CD4-positive, alpha-beta T cell treated with Interleukin-15 for 1 hour (primary cell): ENCODE measurements around the gene LEPROT.
A peak's percentile ranks its signal among the peaks of the same experiment; 100 is the strongest.

Experiments
- DNase-seq: peaks from one replicate; pipeline ENCODE4 v3.0.0-alpha.2; 2020

The LEPROT gene

DNA sequence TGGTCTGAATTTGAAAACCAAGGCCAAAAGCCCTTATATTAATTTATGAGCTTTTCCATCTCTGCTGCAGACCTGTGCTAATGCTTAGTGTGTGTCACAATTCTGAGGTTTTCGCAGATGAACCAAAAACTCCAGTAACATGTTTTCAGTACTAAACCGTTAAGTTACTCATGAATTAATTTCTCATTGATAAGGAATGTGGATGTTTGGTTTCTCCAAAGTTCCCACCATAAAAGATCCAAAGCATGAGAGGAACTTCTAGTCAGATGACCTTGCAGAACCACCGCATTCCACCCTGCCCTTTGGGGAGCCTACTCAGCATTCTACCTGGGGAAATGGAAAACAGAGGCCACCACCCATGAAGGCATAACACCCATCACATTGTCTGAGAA lies 7.5 kb upstream of the LEPROT start:
- no peak for DNase-seq

DNA sequence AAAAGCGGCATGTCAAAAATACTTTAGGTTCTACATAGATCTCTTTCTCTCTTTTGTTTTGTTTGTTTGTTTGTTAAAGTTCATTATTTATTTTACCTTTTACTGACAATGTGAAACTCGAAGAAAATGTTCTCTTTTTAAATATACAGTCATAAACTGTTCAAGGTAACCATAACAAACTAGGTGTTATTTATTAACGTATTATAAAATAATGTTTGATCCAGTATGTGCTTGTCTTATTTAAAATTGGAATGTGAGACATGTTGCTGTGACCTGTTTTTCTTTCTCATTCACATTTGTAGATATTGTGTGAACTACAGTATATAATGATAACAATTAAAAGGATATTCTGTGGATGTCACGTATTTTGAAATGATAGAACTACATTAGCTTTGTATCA lies 5.9 kb upstream of the LEPROT start:
- no peak for DNase-seq

DNA sequence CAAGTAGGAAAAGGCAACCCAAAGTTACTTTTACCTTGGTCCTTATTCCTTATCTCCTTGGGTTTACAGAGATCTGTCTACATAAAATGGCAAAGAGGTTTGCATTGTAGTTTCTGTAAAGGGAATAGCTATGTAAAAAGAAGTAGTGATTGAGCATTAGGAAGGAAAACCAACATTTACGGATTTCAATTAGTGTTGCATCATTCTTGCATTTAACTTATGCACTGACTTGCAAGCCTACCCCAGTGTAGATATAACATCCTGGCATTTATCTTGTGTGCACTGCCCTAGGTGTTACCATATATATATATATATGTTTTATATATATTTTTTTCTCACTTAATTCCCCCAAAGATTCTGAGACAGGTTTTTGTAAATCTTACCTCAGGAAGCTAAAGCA lies 3.7 kb upstream of the LEPROT start:
- DNase-seq = no peak

DNA sequence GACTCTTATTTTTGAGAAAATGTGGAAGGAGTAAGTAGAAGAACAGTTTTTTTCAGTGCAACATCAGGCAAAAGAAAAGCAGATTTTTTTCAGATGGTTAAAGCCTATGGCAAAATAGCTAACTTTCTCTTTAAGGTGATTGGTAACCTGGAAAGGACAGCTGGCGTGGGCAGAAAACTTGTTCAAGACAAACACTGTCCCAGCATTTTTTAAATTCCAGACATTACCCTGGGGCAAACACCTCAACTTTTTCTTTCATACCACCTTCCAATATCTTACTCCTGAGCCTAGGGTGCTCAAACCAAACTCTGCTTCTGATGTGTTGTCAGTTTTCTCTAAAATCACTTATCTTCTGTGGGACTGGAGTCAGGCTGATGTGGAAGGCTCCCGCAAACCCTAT lies 2.7 kb upstream of the LEPROT start:
- no peak for DNase-seq

DNA sequence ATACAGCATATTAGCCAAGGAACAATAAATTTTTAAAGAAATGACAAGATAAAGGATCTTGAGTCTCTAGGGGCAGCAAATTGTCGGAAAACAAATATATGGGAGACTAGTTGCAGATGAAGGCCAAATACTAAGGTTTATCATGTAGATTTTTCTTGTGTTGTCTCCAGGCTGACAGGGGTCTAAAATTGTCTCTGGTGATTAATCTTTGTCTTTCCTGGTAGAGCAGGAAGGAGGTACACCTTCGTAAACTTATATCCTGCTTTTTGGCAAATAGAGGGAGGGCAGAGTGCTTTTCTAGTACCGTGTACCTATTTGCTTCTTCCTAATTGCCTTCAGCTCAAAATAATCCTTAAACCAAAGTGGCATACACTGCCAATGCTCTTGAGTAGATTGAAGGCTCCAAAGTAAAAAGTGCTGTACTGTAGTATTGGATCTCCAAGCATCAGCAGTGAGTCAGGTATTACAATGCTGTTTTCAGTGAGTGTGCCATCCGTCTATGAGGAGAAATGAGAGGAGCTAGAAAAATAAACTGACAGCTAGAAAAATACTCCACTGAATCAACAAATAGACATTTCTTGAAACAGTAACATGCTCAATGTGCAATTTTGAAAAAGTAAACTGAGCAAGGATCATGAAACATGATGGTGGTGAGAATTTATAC lies 1.8 kb upstream of the LEPROT start:
- no peak for DNase-seq

DNA sequence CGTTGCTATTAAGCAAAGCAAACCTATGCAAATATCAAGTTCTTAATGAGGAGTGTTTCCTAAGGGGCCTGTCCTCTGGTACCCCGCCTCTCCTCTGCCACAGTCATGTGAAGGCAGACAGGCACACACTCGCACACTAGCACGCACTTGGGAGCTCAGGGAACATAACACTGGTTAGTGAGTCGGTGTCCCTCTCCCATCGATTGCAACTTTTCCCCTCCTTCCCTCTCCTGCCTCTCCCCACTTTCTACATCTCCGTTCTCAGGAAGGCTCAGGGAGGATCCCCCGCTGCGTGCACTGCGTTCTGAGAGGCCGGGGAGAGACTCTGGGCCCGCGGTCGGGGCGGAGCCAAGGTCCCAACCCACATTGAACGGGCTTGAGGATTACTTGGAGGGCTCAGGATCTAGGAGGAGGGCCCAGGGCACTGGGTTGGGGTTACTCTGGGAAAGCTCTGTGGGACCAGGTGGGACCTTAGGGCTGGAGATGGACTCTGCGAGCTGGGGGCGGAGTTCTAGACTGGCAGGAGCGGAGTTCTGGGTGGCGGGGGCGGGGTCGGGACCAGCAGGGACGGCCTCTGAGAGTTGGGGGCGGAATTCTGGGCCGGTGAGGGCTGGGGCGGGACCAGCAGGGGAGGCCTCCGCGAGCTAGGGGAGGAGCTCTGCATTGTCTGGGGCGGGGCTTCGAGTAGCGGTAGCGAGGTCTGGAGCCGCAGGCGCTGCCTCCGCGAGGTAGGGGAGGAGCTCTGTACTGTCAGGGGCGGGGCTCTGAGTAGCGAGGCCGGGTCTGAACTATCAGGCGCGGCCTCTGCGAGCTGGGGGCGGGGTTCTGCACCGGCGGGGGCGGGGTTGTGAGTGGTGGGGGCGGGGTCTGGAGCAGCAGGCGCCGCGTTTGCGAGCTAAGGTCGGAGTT lies 533 bp upstream of the LEPROT start:
- DNase-seq = peak; percentile 98

DNA sequence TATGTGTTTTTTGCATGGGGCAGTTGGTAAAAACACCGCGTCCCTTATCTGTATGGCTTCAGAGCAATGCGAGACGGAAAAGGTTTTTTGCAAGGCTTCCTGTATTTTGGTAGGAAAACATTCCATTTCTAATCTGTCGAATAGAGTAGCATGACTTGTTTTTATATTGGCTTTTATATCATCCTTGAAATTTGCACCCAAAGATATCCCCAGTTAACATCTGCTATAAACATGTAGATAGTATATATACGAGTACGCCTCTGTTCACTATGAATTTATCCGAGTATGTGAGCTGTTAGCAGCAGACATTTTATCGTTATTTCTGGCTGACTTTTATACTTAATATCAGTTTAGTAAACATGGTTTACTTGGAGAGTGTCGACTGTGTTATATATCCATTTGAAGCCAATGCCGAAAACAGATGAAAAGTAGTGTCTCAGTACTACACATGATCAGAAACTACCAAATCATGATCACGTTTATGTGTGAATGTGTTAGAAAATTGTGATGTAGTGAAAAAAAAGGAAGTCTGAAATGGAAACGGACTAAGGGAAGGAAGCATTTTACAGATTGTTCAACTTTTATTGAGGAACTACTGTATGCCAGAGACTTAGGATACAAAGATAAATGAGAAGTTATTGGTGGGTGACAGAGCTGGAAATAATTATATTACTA lies 1.0 kb downstream of the LEPROT start:
- no peak for DNase-seq

DNA sequence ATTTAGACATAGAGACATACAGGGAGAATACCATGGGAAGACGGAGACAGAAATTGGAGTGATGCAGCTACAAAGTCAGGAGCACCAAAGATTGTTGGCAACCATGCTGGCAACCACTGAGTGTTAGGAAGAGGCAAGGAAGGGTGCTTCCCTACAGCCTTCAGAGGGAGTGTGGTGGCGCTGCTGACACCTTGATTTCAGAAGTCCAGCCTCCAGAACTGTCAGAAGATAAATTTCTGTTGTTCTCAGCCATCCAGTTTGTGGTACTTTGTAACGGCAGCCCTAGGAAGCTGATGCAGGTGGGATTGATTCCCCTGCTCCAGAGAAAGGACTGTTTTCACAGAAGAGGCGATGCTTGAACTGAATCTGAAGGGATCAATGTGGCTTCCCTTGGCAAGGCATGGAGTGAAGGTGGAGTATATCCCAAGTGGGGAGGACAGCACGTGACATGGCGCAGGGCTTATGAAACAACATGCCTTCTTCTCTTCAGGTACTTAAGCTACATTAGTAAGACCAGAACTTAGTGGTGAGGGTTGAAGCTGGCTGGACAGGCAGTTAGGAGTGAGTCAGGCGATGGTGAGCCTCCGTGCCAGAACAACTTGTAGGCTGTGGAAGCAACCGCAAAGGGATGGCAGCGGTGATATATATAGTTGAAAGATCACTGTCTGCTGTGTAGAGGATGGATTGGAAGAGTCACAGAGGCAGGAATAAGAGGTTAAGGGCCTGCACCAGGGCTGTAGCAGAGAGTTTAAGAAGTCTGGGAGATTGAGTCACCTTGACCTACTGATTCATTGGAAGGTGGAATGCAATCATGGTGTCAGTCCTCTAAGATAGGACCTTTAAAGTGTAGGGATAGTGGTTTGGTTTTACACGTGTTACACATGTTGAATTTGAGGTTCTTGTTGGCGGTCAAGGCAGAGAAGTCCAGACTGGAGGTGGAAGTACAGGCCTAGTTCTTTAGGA lies 2.1 kb downstream of the LEPROT start:
- DNase-seq = no peak

DNA sequence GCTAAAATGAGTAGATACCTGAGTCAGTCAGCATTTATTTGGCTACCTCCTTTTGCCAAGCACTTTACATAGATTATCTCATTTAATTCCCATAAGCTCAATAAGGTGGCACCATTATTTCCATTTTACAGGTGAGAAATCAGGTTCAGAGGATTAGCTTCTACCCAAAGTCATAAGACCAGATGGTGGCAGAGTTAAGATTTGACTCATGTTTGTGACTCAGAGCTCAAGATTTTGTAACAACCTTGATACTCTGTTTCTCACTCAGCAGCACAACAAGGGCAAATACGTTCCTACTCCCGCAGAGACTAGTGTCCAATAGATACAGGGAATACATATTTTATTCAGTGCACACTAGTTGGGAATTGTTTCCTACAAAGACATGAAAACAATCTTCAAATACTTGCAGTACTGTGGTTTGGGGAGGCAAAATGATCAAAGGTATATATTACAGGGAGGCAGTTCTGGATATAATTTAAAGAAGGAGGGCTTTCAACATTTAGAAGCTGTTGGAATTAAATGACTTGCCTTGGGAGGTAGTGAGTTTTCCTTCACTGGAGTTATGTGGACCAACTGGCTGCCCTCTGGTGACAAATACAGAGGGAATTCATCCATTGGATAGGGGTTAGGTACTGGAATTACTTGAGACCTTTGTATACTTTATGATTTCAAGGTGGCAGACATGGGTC lies 3.6 kb downstream of the LEPROT start:
- DNase-seq = no peak

DNA sequence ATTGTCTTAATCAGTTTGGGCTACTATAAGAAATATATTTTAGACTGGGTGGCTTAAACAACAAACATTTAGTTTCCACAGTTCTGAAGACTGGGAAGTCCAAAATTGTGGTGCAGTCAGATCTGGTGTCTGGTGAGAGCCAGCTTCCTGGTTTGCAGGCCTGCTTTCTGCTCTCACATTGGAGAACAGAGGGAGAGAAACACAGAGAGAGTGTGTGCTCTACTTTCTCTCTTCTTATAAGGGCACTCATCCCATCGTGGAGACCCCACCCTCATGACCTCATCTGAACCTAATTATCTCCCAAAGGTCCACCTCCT lies 4.1 kb downstream of the LEPROT start:
- DNase-seq = no peak

DNA sequence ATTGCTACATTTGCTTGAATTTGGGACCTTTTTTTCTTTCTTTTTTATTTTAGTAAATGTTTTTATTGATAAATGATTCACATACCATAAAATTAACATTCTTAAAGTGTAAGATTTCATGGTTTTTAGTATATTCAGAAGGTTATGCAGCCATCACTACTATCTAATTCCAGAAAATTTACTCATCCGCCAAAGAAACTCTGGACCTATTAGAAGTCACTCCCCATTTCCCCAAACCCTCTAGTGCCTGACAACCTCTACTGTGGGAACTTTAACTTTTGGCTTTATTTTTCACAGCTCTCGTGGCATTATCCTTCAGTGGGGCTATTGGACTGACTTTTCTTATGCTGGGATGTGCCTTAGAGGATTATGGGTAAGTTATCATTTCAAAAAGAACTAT lies 4.5 kb downstream of the LEPROT start:
- DNase-seq = no peak

DNA sequence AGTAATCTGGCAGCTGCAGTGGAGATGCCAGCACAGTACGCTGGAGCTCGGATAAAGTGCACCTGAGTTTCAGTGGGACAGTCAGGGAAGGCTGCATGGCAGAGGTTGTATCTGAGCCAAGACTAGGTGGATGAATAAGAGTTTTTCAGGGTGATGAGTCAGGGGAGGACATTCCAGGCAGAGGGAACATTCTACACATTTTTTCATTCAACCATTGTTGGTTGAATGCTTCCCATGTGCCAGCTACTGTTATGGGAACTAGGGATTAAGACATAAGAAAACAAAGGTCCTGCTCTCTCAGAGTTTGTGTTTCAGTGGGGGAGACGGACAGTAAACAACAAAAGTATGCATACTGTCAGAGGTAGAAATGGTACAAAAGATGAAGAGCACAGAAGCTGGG lies 5.2 kb downstream of the LEPROT start:
- DNase-seq = no peak

DNA sequence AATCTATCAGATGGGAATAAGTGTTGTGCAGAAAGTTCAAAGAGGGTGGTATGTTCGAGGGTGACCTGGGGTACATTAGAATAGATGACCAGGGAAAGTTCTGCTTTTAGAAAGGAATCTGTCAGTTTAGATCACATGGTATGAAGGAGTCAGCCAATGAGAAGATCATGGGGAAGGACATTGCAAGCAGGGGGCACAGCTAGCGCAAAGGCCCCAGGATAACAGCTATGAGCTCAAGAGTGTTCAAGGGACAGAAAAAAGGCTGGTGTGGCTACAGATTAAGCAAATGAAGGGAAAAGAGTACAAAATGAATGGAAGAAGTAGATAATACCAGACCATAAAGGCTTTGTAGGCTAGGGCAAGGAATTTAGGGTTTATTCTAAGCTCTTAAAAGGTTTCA lies 8.6 kb downstream of the LEPROT start:
- no peak for DNase-seq

DNA sequence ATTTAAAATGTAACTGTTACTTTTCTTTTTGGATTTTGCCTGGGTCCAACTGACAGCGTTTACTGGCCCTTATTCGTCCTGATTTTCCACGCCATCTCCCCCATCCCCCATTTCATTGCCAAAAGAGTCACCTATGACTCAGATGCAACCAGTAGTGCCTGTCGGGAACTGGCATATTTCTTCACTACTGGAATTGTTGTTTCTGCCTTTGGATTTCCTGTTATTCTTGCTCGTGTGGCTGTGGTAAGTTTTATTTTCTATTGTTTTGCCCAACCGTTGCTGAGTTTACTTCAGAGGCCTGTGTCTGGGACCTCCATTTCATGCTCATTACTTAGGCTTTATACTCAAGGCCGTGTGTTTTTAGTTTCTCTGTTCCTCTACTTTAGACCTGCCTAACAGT lies 9.3 kb downstream of the LEPROT start:
- no peak for DNase-seq

DNA sequence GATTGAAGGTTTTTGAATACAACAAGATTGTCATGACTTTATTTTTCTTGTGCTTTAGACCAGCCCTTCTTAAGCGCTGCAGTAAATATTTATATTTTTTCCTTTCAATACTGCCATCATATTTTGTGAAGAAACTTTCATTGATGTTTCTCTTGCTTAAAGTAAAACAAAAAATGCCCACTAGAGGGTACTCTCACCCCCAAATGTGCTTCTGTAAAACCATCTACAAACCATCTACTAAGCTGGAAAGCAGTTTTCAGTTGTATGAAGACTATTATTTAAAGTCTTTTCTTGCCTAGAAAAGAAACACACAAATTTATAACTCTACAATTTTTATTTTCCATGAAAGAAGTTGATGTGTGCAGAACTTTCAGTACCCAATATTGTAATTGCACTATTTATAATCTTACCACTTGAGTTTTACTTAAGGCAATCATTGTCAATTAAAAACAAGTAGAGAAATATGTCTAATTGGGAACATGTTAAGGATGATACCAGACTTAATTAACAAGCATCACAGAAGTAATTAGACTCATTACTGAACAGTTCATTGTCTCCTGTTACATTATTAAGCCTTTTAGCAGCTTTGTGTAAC lies 10.7 kb downstream of the LEPROT start:
- DNase-seq = no peak

DNA sequence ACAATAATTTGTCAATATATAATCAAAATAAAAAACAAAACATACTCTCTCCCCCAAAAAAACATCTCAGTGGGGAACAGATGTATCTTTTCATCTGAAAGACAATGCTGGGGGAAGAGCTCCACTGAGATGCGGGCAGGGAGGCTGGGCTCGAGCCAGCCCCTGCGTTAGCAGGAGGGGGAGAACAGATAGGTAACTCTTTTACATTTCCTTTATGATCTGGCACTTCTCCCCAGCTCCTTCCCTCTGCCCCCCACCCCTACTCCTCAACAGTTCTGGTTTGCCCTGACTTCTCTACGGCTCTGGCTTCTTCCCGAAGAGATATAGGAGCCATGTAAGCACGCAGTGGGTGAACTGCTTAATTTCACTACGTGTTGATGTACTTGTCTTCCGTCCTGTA lies 12.4 kb downstream of the LEPROT start:
- DNase-seq = no peak

DNA sequence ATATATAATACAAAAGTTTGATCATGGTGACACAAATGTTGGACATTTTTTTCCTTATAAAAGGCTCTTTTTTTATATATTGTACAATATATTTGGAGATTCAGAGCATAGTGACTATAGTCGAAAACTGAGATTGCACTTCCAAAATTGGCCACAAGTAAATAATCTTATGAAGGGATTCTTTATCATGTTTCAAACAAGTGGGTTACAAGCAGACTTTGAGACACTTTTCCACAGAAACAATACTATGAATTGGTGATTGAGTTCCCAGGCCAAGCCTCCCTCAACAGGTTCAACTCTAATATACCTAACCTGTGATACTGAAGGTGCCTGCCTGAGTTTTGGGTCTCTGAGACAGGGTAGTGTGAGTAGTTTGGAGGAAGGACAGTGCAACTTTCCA lies 13.8 kb downstream of the LEPROT start:
- no peak for DNase-seq

DNA sequence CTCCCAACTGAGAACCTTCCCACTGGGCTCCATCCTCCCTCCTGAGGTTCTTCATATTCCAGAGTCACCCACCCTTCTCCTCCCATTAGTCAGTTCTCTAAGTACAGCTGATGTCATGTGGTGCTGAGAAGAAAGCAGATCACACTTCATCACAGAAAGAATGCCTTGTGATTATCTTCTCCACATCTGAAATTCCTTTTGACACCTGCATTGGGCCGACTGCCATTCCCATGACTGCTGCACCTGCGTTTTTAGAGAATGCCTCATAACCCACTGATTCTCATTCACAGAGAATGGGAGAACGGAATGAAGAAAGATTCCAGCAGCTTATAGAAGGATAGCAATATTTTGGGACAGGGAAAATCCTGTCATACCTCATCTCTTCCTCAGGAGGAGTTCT lies 14.3 kb downstream of the LEPROT start:
- DNase-seq = no peak

DNA sequence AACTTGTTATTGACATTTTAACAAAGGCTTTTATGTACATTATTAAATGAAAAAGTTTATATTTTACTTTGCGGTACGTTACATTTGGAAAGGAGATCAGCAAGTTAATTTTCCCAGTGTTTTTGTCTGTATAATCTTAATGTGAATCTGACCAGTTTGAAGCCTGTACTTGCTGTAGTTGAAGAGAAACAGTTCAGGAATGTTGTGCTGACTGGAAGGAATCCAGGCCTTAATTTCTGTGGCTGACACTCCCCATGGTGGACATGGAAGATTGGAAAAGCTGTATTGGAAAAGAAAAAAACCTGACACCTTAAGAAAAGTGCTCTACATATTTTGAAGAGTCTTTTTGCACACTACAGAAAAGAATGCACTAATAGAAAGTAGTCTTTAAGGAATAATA lies 15.5 kb downstream of the LEPROT start:
- no peak for DNase-seq

DNA sequence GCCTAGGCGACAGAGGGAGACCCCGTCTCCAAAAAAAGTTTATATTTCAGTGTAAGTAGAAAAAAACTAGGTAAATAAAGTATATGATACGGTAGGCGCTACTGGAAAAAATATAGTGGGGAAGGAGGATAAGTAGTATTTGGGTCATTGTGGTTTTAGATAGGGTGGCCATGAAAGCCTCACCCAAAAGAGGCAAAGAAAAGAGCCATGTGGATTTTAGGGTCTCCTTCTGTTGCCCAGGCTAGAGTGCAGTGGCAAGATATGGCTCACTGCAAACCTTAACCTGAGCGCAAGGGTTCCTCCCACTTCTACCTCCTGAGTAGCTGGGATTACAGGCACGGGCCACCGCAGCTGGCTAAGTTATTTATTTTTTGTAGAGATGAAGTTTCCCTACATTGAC lies 17.1 kb downstream of the LEPROT start:
- no peak for DNase-seq

DNA sequence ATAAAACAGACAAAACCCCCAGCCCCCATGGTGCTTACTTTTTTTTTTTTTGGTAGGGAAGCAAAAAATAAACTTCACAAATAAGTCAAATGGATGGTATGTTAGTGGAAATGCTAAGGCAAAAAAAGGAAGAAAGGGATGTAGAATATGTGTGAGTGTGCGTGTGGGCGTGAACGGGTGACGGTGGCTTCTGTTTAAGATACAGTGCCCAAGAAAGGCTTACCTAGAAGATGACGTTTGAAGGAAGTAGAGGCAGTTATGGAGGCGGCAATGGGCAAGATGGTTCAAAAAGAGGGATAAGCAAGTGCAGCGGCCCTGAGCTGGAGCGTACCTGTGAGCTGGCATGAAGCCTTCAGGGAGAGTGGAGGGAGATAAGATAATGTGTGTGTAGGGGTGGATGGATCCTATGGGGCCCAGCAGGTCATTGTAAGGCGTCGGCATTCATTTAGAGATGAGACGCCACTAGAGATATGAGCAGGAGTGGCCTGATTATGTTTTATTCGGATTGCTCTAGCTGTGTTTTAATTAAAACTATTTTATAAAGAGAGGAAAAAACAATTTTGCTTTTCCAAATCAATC lies 19.9 kb downstream of the LEPROT start:
- no peak for DNase-seq

DNA sequence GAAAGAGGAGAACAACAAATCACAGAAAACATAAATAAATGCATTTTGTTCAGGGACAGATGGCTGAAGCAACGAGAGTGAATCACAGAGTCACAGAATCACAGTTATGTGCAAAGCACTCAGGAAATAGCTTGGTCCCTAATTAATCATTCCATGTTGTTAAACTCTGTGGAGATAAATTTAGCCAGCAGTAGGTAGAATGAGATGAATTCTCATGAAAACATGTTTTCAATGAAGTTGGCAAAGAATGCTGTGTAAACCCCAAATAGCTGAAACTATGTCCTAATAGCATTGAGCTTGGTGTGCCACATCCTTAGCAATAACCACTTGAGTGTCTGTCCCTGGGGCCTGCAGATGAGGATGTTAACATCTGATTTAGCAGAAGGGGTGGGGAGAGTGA lies 20.4 kb downstream of the LEPROT start:
- no peak for DNase-seq
